SKM-1 (cell line): ENCODE results near the gene RNF5.
"Not testable (repeated sequence)": the region's sequence is repeated elsewhere in the genome, so short reads cannot be mapped to it uniquely, and the experiment has no call there.

ENCODE experiments used
- DNase-seq: peaks from one replicate; lab custom pipeline; 2025; ENCODE audit not compliant: unreplicated experiment; lab: John Stamatoyannopoulos, UW

RNF5 gene

GRCh38 chr6:32189069-32189741 lies 11.0 kb downstream of the RNF5 start:
- DNase-seq, result no peak

GRCh38 chr6:32189742-32190053 lies 11.5 kb downstream of the RNF5 start:
- DNase-seq, result no peak

GRCh38 chr6:32190054-32190851 lies 12.0 kb downstream of the RNF5 start, which contains the start of gene PBX2:
Gene PBX2, minus strand, starts transcription at chr6:32190202. Its CDS starts 287 bp downstream, at chr6:32189915.
- DNase-seq, result peak; percentile 95

GRCh38 chr6:32190911-32191677 lies 12.9 kb downstream of the RNF5 start:
- no peak for DNase-seq

- DNase-seq, result no peak
Measured at GRCh38 chr6:32191696-32192607, 13.7 kb downstream of the RNF5 start.

GRCh38 chr6:32192608-32193039 lies 14.4 kb downstream of the RNF5 start, which contains the start of gene GPSM3:
Gene GPSM3, minus strand, starts transcription at chr6:32192643. Its CDS starts 130 bp downstream, at chr6:32192513.
- DNase-seq, result peak; percentile 86

- not testable (repeated sequence) for DNase-seq
Measured at GRCh38 chr6:32193096-32193495, 14.9 kb downstream of the RNF5 start.

GRCh38 chr6:32194388-32194787 lies 16.2 kb downstream of the RNF5 start:
- DNase-seq, result no peak

GRCh38 chr6:32194825-32195651 lies 16.8 kb downstream of the RNF5 start:
- peak; percentile 21 for DNase-seq

- peak; percentile 98 for DNase-seq
Measured at GRCh38 chr6:32195652-32195901, 17.4 kb downstream of the RNF5 start.

GRCh38 chr6:32195902-32196681 lies 17.9 kb downstream of the RNF5 start:
- no peak for DNase-seq

- DNase-seq, result no peak
Measured at GRCh38 chr6:32196682-32197616, 18.7 kb downstream of the RNF5 start.

GRCh38 chr6:32198345-32198696 lies 20.1 kb downstream of the RNF5 start:
- DNase-seq, result no peak

GRCh38 chr6:32198866-32199265 lies 20.7 kb downstream of the RNF5 start:
- DNase-seq, result no peak

GRCh38 chr6:32200711-32201475 lies 22.7 kb downstream of the RNF5 start:
- no peak for DNase-seq

- DNase-seq, result no peak
Measured at GRCh38 chr6:32202186-32202585, 24.0 kb downstream of the RNF5 start.

GRCh38 chr6:32203426-32204267 lies 25.4 kb downstream of the RNF5 start:
- DNase-seq, result no peak
